Chondrocyte (in vitro differentiated cells): Measurements from ENCODE around the gene PLPP3. TPM values are rescaled to one million over a fixed set of nuclear protein-coding genes. Genes with fewer than 3 reads are reported as not detected.

Source experiments
- DNase-seq: peaks from one replicate; pipeline ENCODE4 v3.0.0; 2021; ENCODE audit warnings: mixed read lengths, low spot score
- H3K27ac Mint-ChIP-seq: one replicate; pipeline ENCODE4 v1.8.0; 2021; ENCODE audit warnings: mild to moderate bottlenecking, moderate library complexity, mixed read lengths; ENCODE audit not compliant: unreplicated experiment
- H3K27me3 Mint-ChIP-seq: 2 replicates; pipeline ENCODE4 v1.8.0; 2021; ENCODE audit warnings: low read depth, mixed read lengths
- H3K36me3 Mint-ChIP-seq: 2 replicates; pipeline ENCODE4 v1.8.0; 2021; ENCODE audit warnings: low read depth, mixed read lengths
- H3K4me1 Mint-ChIP-seq: 2 replicates; pipeline ENCODE4 v1.8.0; 2021; ENCODE audit warnings: low read depth, mild to moderate bottlenecking, mixed read lengths
- H3K4me3 Mint-ChIP-seq: one replicate; pipeline ENCODE4 v1.8.0; 2021; ENCODE audit warnings: mild to moderate bottlenecking, moderate library complexity, mixed read lengths; ENCODE audit not compliant: unreplicated experiment
- H3K9me3 Mint-ChIP-seq: 2 replicates; pipeline ENCODE4 v1.8.0; 2021; ENCODE audit warnings: low read depth, mixed read lengths
- CTCF ChIP-seq: fragments of 200-600 bp; sonication (generic); IDR thresholded peaks from 2 replicates; pipeline ENCODE4 v1.5.0; 2021; ENCODE audit warnings: antibody characterized with exemption, mild to moderate bottlenecking, moderate library complexity
- total RNA-seq: library from RNA; stranded (reverse); gene quantifications from 3 replicates; pipeline ENCODE4 v1.2.1, GENCODE V29; 2021

PLPP3 gene
- total RNA-seq, 1 donor from 2014 or later = 20.5 TPM

GRCh38 chr1:56515898-56516538 is 63.3 kb downstream of the PLPP3 start:
- TF ChIP-seq CTCF = no peak
- no peak overlapping the region for H3K27ac Mint-ChIP-seq
- H3K36me3 Mint-ChIP-seq = peaks cover 33% of the 10 kb centered on the region
- H3K9me3 Mint-ChIP-seq = no peaks in the 10 kb centered on the region
- H3K4me3 Mint-ChIP-seq = no peak overlapping the region
- peaks cover 6% of the 10 kb centered on the region for H3K4me1 Mint-ChIP-seq
- no peaks in the 10 kb centered on the region for H3K27me3 Mint-ChIP-seq
- no peak for DNase-seq

GRCh38 chr1:56512724-56513494 is 66.5 kb downstream of the PLPP3 start:
- Mint-ChIP-seq H3K36me3 (peaks cover 48% of the 10 kb centered on the region), H3K4me3 (no peak overlapping the region), H3K27me3 (no peaks in the 10 kb centered on the region), H3K4me1 (peaks cover 6% of the 10 kb centered on the region), H3K9me3 (no peaks in the 10 kb centered on the region), H3K27ac (no peak overlapping the region)
- no peak for DNase-seq
- no peak for TF ChIP-seq CTCF

- no peaks in the 10 kb centered on the region for H3K27me3 Mint-ChIP-seq
- no peak for DNase-seq
- no peak for TF ChIP-seq CTCF
- H3K27ac Mint-ChIP-seq = no peak overlapping the region
- H3K36me3 Mint-ChIP-seq = peaks cover 54% of the 10 kb centered on the region
- no peaks in the 10 kb centered on the region for H3K9me3 Mint-ChIP-seq
- no peak overlapping the region for H3K4me3 Mint-ChIP-seq
- peaks cover under 1% of the 10 kb centered on the region for H3K4me1 Mint-ChIP-seq
Observed at GRCh38 chr1:56511766-56512165, 67.6 kb downstream of the PLPP3 start.

- no peak overlapping the region for H3K27ac Mint-ChIP-seq
- peaks cover 56% of the 10 kb centered on the region for H3K36me3 Mint-ChIP-seq
- H3K4me3 Mint-ChIP-seq = no peak overlapping the region
- H3K4me1 Mint-ChIP-seq = no peaks in the 10 kb centered on the region
- H3K9me3 Mint-ChIP-seq = no peaks in the 10 kb centered on the region
- DNase-seq = no peak
- no peaks in the 10 kb centered on the region for H3K27me3 Mint-ChIP-seq
- TF ChIP-seq CTCF = no peak
Observed at GRCh38 chr1:56511364-56511763, 68.0 kb downstream of the PLPP3 start.

GRCh38 chr1:56510642-56511021 is 68.7 kb downstream of the PLPP3 start:
- no peak for DNase-seq
- TF ChIP-seq CTCF = no peak
- Mint-ChIP-seq H3K9me3 (no peaks in the 10 kb centered on the region), H3K4me1 (no peaks in the 10 kb centered on the region), H3K4me3 (no peak overlapping the region), H3K27ac (peak overlapping the region; percentile 8), H3K27me3 (no peaks in the 10 kb centered on the region), H3K36me3 (peaks cover 56% of the 10 kb centered on the region)
